HG03442 (cell line): ENCODE measurements around the gene CORO2B.
"Not testable (repeated sequence)": the region's sequence is repeated elsewhere in the genome, so short reads cannot be mapped to it uniquely, and the experiment has no call there.

Experiments used
- ATAC-seq: cut with Tn5 transposase; IDR thresholded peaks from one replicate; pipeline ENCODE4 v1.9.1; 2021; ENCODE audit warnings: mild to moderate bottlenecking, moderate library complexity; ENCODE audit not compliant: unreplicated experiment

The CORO2B gene

GRCh38 chr15:68718468-68718867 is 139.7 kb downstream of the CORO2B start:
- ATAC-seq: no peak

- ATAC-seq: no peak
Observed at GRCh38 chr15:68719051-68719450, 140.3 kb downstream of the CORO2B start.

- ATAC-seq: no peak
Observed at GRCh38 chr15:68719672-68720071, 140.9 kb downstream of the CORO2B start.

DNA sequence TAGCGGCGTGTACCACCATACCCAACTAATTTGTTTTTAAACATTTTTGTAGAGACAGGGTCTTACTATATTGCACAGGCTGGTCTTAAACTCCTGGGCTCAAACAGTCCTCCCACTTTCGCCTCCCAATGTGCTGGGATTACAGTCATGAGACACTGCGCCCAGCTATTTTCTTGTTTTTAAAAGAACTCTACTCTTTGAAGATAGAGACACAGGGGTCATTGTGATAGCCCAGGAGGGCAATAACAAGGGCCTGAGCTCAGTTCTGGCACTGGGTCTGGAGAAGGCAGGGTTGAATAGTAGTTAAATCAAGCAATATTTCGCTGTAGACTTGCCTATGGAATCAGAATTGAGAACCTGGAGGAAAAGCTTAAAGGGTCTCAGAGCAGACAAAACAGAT is 143.1 kb downstream of the CORO2B start:
- no peak for ATAC-seq

- ATAC-seq: no peak
Observed at GRCh38 chr15:68725736-68726135, 146.9 kb downstream of the CORO2B start.

GRCh38 chr15:68726246-68726645 is 147.5 kb downstream of the CORO2B start:
- ATAC-seq: no peak

DNA sequence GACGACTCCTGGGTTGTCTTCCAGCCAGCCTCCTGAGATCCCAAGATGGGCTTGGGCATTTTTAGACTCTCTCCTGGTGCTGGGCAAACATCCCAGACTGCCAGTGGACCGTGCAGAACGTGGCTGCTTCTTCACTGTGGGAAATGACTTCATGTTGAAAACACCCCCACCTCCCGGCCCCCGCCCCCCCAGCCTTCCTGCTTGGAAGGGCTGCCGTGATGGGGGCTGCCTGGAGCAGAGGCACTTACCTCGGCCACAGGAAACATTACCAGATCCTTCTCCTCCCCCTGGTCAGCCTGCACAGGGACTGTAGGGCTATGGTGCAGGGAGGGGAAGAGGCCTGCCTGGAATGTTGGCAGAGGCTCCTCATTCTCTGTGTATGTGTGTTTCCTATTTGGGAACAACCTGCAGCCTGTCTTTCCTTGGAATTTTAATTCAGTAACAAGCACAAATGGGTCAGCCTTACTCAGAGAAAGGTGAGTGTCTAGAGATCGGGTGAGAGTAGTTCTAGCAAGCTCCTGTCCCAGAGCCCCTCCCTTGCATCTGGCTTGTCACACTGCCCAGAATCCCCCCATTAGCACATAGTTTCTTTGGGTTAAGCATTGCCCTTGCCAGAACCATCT is 151.1 kb downstream of the CORO2B start:
- no peak for ATAC-seq

DNA sequence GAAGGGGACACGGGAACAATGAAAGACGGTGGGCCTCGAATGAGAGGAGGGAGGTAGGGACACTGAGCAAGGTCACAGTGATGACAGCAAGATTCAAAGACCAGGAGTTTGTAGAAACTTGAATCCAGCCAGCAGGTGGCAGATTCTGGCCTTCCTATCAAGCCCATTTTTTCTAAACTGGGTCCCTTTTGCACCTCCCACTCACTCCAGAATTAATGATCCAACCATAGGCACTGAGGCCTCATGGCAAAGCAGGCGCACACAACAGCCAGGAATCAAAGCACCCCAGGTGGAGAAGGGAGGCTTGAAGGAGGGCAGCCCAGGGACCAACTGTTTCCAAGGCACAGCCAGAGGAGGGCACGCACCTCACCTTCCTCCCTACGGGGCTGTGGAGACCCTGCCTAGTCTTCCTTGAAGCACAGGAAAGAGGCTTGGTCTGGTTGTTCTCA is 151.7 kb downstream of the CORO2B start:
- no peak for ATAC-seq

DNA sequence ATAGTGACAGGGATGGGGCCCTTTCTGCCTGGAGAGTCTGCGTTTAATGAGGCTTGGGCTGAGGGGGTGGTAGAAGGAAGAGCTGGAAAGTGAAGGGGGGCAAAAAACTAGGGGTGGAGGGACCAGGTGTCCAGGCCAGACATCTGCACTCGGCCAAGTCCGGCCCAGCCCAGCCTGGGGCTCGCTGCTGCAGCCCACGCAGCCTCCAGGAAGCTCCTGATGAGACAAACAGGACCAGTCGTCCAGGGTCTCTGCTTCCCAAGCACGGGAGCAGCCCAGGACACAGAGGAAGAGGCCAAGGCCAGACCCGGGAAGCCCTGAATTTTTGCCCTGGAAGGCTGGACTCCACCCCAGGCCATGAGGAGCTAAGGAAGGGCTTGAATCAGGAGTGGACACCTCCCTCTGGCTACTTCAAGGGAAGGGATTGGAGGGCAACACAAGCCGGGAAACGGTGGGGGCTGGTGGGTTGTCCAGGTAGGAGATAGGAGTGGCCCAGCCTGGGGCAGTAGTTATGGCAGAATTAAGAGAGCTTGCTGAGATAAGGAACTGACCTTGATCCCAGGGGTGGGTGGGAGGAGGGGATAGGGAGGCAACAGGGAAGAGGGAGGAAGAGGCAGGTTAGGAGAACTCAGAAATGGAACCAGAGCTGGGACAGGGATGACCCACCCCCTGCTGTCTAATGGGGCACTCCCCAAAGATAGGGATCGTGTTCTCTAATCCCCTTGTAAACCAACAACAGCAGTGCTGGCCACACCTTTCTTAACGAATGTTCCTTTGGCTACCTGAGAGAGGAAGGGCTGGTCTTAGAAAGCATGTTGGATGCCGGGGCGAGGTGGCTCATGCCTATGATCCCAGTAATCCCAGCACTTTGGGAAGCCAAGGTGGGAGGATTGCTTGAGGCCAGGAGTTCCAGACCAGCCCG is 152.4 kb downstream of the CORO2B start:
- ATAC-seq: no peak

DNA sequence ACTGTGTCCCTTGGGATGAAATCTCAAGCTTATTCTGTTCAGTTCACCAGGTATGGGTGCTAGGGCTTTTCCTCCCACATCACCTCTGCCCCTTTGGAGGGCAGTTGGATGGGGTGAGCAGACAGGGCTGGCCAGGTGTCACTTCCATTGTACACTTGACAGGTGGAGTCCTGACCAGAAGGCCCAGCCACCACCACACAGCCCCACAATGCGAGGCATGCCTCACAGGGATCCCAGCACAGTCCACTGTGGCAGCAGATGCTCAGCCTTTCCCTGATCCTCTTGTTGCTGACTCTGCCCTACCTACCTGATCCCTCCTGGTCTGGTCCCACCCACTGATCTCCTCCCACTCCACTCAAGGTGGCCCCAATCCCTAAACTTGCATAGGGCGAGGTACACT is 153.7 kb downstream of the CORO2B start:
- no peak for ATAC-seq

DNA sequence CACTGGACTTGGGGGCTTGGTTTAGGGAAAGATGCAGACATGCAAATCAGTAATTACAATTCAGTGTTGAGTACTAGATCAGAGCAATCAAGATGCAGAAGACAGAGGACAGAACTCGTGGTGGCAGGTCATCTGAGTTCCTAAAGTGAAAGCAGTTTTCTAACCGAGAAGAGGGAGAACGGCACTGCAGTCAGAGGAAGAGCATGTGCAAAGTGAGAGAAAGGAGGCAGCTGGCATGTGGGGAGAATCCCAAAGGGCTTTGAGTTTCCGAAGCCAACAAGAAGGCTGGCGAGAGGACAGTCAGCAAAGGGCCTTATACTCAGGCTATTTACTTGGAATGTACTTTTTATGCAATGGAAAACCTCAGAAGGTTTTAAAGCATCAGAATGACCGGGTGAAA is 154.9 kb downstream of the CORO2B start:
- no peak for ATAC-seq

- ATAC-seq: no peak
Observed at GRCh38 chr15:68734352-68734751, 155.6 kb downstream of the CORO2B start.

GRCh38 chr15:68734881-68735280 is 156.1 kb downstream of the CORO2B start:
- ATAC-seq: no peak

- ATAC-seq: no peak
Observed at GRCh38 chr15:68735610-68736009, 156.8 kb downstream of the CORO2B start.

DNA sequence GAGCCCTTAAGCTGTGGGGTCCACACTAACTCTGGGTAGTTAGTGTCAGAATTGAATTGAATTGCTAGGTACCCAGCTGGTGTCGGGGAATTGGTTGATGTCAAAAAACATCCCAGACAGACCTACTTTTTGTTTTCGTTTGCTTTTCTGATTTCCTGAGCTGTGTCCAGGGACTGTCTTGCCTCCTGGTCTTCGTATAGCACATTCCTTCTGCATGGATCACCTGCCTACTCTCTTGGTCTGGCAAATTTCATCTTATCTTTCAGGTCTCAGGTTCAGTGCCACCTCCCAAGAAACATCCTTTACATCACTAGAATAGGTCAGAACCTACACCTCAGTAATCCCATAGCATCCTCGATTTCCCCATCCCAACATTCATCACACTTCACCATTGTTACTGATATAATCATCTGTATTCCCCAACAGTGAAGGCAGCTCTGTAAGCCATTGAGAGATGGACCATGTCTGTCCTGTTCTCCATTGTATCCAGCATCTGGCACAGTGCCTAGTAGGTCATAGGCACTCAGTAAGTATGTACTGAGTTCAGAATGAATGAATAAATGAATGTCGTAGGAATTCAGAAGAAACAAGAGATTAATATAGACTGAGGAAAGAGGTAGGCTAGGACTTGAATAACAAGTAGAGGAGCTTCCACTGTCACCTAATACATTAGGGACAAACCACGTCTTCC is 160.7 kb downstream of the CORO2B start:
- no peak for ATAC-seq

GRCh38 chr15:68743256-68743655 is 164.5 kb downstream of the CORO2B start:
- no peak for ATAC-seq

DNA sequence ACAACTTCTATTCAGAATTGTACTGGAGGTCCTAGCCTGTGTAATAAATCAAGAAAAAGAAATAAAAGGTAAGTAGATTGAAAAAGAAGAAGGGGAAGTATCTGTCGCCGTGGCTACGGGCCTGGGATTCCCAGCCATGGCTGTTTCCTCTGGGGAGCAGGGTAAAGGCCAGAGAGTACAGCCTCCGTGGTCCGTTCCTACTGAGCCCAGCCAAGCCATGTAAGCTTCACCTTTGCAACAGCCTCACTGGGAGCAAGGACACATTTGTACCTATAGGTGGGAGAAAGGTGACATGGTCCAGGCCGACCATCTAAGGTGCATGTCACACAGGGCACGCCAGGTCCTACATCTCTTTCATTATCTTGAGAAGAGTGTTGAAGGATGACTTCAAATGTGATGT is 170.6 kb downstream of the CORO2B start:
- ATAC-seq: no peak

DNA sequence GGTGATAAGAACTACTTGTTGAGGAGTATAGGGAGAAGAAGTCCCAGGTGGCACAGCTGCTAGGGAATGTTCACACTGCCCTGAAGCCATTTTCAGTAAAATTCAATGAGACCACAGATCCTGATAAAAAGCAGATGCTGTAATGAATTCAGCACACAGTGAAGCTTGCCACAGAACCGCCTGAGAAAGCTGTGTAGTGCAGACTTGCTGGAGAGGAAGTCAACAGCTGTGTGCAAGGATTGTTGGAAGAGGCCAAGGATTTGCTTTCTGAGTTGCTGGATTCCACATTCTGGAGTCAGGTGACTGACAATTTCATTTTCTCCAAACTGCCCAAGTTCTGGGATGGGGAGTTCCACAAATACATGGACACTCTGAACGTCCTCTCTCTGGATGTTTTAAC is 171.0 kb downstream of the CORO2B start:
- no peak for ATAC-seq

- no peak for ATAC-seq
Observed at GRCh38 chr15:68751622-68752021, 172.8 kb downstream of the CORO2B start.

GRCh38 chr15:68755731-68756130 is 176.9 kb downstream of the CORO2B start:
- no peak for ATAC-seq

DNA sequence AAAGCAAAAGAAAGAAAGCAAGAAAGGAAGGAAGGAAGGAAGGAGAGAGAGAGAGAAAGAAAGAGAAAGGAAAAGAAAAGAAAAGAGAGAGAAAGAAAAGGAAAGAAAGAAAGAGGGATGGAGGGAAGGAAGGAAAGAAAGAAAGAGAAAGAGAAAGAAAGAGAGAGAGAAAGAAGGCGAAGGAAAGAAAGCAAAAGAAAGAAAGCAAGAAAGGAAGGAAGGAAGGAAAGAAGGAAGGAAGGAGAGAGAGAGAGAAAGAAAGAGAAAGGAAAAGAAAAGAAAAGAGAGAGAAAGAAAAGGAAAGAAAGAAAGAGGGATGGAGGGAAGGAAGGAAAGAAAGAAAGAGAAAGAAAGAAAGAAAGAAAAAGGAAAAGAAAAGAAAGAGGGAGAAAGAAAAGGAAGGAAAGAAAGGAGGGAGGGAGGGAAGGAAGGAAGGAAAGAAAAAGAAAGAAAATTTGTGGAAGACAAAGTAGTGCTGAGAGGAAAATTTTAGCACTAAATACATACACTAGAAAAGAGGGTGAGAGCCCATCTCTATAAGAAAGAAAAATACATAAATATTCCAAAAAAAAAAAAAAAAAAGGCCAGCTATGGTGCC is 181.3 kb downstream of the CORO2B start:
- ATAC-seq: not testable (repeated sequence)
